GM12873 (cell line): ENCODE data around the gene SNRPD2.

Experiments
- TF ChIP-seq, protein P1 (sequence below): IDR thresholded peaks from 2 replicates; pipeline ENCODE4 v1.5.1; 2012; ENCODE audit warnings: low read depth, mild to moderate bottlenecking, moderate library complexity, low read length, control low read depth; ENCODE audit not compliant: insufficient read depth; ENCODE audit errors: missing control alignments

SNRPD2 gene

GRCh38 chr19:45710356-45711130, 18.8 kb upstream of the SNRPD2 start:
- TF ChIP-seq, protein P1, sequence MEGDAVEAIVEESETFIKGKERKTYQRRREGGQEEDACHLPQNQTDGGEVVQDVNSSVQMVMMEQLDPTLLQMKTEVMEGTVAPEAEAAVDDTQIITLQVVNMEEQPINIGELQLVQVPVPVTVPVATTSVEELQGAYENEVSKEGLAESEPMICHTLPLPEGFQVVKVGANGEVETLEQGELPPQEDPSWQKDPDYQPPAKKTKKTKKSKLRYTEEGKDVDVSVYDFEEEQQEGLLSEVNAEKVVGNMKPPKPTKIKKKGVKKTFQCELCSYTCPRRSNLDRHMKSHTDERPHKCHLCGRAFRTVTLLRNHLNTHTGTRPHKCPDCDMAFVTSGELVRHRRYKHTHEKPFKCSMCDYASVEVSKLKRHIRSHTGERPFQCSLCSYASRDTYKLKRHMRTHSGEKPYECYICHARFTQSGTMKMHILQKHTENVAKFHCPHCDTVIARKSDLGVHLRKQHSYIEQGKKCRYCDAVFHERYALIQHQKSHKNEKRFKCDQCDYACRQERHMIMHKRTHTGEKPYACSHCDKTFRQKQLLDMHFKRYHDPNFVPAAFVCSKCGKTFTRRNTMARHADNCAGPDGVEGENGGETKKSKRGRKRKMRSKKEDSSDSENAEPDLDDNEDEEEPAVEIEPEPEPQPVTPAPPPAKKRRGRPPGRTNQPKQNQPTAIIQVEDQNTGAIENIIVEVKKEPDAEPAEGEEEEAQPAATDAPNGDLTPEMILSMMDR: no peak

- TF ChIP-seq, protein P1: no peak
Measured at GRCh38 chr19:45705710-45706415, 14.1 kb upstream of the SNRPD2 start.

GRCh38 chr19:45705115-45705514, 13.4 kb upstream of the SNRPD2 start:
- TF ChIP-seq, protein P1: no peak

DNA sequence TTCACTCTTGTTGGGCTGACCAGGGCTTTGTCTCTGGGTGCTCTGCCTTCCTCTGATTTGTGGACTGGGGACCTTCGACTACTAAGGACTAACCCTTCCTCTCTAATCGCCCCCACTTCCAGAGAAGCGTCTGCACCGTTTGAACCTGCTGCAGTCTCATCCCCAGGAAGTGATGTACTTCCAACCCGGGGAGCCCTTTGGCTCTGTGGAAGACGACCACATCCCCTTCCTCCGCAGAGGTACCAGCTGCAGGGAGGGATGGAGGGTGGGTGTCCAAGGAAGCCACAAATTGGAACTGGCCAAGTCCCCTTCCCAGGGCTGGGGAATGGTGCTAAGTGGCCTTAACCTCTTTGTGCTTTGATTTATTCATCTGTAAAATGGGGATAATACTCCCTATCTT, 9.9 kb upstream of the SNRPD2 start:
- TF ChIP-seq, protein P1: no peak

- TF ChIP-seq, protein P1: peak; percentile 91
Measured at GRCh38 chr19:45693106-45693788, 1.5 kb upstream of the SNRPD2 start.

DNA sequence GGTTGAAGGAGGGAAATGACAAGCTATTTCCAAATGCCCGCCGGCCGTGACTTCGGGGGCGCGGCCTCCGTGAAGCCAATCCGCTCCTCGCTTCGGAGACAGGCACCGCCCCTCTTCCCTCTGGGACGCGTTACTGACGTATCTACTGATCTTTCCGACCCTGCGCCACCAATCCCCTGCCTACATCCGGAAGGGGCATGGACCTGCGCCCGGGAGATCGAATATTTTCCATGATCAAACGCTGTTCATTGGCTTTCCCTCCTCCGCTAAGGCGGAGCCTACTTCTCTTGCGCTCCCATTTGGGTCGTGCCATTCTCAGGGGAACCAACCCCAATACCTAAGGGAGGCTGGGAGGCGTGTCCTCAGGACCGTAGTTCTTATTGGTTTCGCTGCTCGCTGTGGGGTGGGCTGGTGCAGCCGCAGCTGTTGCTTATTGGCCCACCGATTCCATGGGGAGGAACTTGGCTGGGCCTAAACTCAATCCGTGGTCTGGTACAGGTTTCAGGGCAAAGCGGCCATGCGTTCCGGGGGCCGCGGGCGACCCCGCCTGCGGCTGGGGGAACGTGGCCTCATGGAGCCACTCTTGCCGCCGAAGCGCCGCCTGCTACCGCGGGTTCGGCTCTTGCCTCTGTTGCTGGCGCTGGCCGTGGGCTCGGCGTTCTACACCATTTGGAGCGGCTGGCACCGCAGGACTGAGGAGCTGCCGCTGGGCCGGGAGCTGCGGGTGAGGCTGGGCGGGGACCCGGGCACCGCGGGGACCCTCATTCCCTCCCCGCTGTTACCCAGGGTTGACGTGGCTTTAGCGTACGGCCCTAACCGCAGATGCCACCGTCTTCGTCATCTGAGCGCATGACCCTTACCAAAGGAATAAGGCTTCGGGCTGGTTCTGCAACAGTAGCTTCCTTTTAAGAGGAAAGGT, 693 bp upstream of the SNRPD2 start, which contains the start of gene QPCTL:
Gene QPCTL, plus strand, starts transcription at position 480 of the 919 bp plus-strand sequence. Its CDS starts 38 bp downstream, at position 518.
- TF ChIP-seq, protein P1: no peak
